ENCODE data around the gene TMEM242.

Gene TMEM242

DNA sequence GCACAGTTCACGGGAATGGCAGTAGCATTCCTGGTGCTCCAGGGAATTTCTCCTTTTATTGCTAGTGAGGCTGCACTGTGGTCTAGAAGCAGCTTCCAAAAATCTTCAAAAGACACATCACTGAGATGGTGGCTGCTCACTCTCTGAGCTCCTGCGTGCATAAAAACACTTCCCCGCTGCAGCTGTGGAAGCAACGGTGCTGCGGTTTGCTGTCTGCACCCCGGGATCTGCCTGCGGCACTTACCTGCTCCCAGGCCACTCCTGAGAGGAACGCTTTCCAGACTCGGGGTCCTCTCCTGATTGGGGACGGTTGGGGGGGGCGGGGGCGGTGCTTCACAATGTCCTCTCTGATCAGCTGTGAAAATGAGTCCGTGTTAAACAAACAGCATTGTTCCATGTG is 77.9 kb downstream of the TMEM242 start:
- DNase-seq: no peak

DNA sequence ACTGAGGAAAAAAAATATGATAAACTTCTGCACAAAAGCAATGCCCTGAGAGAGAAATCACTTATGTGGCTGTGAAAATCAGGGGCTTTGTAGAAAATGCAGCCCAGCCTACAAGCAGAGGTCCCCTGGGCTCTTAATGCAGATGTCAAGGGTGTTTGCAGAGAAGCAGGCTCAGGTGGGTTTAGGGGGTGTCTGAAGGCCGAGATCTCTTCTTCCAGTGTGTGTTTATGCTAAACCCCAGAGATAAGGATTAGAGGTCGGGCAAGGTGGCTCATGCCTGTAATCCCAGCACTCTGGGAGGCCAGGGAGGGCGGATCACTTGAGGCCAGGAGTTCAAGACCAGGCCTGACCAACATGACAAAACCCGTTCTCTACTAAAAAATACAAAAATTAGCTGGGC is 78.5 kb downstream of the TMEM242 start:
- DNase-seq: no peak

DNA sequence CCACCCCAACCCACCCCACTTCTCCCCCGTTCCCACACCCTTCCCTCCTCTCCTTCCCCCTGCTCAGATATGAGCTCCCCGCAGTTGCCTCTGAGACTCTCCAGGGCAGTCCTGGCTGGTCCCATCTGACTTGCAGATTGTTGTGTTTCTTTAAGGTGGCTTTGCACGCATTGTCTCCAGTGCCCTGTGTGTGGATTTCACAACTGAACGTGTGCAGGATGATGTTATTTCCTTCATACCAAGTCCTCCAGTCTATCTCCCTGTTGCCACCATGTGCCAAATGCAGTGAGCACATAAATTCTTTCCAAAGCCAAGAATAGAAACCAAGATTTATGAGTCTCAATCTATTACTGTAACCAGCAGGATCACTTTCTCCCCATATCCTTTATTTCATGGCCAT is 79.1 kb downstream of the TMEM242 start:
- no peak for DNase-seq

DNA sequence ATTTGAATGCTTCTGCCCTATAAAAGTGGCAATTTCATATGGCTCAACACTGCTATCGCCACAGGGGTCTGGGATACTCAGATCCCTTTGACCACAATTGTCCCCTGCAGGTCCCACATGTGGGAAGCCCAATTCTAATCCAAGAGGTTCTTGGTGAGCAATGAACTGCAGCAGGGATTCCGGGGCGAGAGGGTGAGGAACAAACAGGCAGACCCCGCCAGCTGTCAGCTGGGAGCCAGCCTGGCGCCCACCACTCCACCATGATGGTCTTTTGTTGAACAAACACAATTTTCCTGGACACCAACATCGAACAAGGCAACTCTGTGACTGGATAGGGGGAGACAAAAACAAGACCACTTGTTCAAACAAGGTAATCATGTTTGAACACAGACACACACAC is 80.5 kb downstream of the TMEM242 start:
- no peak for DNase-seq

DNA sequence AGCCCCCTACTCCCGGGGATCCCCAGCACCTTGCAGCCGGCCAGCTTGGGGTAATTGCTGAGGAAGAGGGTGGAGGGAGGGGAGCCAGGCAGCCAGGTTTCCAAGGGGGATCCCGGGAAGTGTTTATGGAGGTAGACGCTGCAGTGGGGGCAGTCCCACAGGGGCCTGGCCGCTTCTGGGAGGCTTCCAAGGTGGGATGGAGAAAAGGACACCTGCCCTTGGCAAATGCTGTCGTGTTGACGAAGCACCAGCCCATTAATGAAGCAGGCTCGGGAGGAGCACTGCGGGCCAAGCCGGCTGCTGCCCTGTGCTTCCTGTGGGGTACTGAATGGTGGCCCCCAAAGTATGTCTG is 82.4 kb downstream of the TMEM242 start:
- DNase-seq: no peak

DNA sequence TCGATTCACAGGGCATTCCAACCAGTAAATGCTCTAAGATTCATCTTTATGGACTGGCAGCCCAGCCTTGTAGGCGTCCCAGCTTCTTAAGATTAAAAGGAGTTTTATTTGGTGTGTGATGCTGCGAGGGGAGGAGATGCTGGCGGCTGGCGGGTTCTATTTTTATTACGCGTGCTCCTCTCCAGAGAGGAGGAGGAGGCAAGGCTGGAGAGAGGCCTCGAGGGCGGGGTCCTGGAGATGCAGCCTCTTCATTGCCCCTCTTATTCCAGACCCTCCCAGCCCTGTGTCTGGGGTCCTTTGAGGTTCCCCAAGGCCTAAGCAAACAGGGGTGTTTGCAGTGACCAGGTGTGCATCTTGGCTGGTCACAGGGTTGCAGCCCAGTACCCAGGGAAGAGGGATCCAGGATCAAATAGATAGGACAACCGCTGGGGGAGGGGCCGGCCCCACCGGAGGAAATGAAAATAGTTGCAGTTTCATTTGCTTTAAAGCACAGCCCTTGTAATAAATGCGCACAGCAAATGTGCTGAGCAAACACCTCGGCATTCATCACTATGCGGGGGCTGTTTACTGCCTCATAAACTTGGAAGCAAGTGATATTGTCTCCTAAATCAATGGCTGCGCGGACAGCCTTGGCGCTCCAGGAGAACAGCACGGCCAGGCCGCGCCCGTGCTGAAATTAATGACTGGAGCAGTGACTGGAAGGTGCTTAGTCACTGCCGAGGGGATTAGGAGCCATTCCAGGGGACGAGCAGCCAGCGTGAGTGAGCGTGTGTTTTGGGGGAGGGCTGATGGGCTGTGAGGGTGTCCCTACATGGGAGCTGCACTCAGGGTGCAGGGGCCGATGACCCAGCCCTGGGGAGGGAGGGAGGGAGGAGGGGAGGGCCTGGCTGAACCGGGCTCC is 83.0 kb downstream of the TMEM242 start:
- DNase-seq: no peak

DNA sequence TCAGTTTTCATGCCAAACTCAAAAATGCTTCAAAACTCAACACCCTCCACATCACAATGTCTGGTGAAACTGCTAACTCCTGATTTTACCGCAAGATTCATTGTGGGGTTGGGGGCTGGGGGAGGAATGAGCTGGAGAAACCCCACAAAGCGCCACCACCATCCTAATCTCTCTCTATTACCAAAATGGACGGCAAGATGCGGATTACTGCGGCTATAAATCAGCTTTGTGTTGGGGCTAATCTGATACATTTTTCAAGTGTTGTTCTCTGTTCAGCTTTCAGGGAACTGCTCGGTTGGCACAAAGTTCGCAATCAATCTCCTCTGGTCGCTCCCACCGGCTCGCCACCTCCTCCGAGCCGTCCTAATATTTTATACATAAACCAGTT is 83.7 kb downstream of the TMEM242 start:
- no peak for DNase-seq
